ENCODE results near the gene HSDL1. TPM values are rescaled to one million over a fixed set of nuclear protein-coding genes. Genes with fewer than 3 reads are reported as not detected.

Gene HSDL1
- polyA plus RNA-seq, 1 experiment = 29.5 TPM

DNA sequence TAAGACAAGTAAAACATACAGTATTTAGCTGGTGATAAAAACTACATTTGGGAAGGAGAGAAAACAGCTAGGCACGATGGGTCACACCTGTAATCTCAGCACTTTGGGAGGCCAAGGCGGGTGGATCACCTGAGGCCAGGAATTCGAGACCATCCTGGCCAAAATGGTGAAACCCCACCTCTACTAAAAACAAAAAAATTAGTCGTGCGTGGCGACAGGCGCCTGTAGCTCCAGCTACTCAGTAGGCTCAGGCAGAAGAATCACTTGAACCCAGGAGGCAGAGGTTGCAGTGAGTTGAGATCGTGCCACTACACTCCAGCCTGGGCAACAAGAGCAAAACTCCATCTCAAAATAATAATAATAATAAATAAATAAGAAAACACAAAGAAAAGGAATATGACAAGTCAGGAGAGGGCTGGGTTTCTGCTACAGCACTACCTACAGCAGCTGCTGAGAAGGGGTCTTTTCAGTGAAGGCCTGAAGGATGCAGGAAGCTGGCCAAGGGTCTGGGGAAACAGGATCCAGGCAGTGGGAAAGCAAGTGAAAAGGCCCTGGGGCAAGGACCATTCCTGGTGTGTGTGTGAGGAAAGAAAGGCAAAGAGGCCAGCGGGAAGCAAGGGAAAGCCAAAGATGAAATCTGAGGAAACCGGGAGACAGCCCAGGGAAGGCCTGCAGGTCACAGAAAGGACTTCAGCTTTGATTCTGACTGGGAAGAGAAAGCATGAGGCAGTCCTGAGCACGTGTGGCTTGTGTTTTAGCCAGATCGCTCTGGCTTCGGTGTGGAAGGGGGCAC lies 38.8 kb downstream of the HSDL1 start:
- ChIA-PET CTCF (interaction anchor here (0.8 to 3.3 kb wide), 3 partner anchors 21 to 81 kb away, joined by 4 to 12 read pairs (median 9); partner anchors contain the start of gene TAF1C), POLR2A (interaction anchor here (0.5 to 2.6 kb wide), 2 partner anchors 11 to 22 kb away, joined by 6 read pairs; partner anchors contain the start of gene MBTPS1)
- Histone ChIP-seq H3K9me3 (ENCODE audit: control insufficient read depth, insufficient read depth, low read length) (no peaks in the 10 kb centered on the region), H3K4me3 (ENCODE audit: low read depth, low read length) (no peak overlapping the region), H3K27me3 (ENCODE audit: control insufficient read depth, insufficient read depth, low read length) (no peaks in the 10 kb centered on the region), H3K27ac (ENCODE audit: low read depth, low read length) (no peak overlapping the region)
- no peak for DNase-seq (ENCODE audit: low read depth, low spot score)
- TF ChIP-seq CTCF (IDR thresholded peaks at IDR 0.05; ENCODE audit: low read depth, low read length) = no peak

GRCh38 chr16:84105301-84105815 lies 39.6 kb downstream of the HSDL1 start:
- Histone ChIP-seq H3K4me3 (ENCODE audit: low read depth, low read length) (no peak overlapping the region), H3K27me3 (ENCODE audit: control insufficient read depth, insufficient read depth, low read length) (no peaks in the 10 kb centered on the region), H3K9me3 (ENCODE audit: control insufficient read depth, insufficient read depth, low read length) (no peaks in the 10 kb centered on the region), H3K27ac (ENCODE audit: low read depth, low read length) (no peak overlapping the region)
- CTCF ChIA-PET = interaction anchor here (0.9 to 3.3 kb wide), 2 partner anchors 70 to 82 kb away, joined by 3 to 12 read pairs; partner anchors contain the start of gene TAF1C
- no peak for TF ChIP-seq CTCF (IDR thresholded peaks at IDR 0.05; ENCODE audit: low read depth, low read length)
- POLR2A ChIA-PET = interaction anchor here (2.6 kb wide), 1 partner anchor 11 kb away, joined by 6 read pairs; the partner anchor contains the start of gene MBTPS1
- DNase-seq (ENCODE audit: low read depth, low spot score) = no peak

DNA sequence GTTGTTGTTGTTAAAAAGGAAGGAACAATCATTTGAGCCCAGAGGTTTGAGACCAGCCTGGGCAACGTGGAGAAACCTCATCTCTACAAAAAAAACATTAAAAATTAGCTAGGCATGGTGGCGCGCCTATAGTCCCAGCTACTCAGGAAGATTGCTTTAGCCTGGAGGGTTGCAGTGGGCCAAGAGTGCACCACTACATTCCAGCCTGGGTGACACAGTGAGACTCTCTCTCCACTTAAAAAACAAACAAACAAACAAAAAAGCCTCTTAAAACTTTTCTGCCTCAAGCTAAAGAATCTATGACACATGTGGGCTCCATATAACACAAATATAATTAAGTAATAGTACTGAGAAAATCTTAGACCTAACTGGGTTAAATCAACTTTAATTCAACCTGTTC lies 40.7 kb downstream of the HSDL1 start:
- DNase-seq (ENCODE audit: low read depth, low spot score) = no peak
- no peak for TF ChIP-seq CTCF (IDR thresholded peaks at IDR 0.05; ENCODE audit: low read depth, low read length)
- Histone ChIP-seq H3K9me3 (ENCODE audit: control insufficient read depth, insufficient read depth, low read length) (no peaks in the 10 kb centered on the region), H3K4me3 (ENCODE audit: low read depth, low read length) (no peak overlapping the region), H3K27me3 (ENCODE audit: control insufficient read depth, insufficient read depth, low read length) (no peaks in the 10 kb centered on the region), H3K27ac (ENCODE audit: low read depth, low read length) (no peak overlapping the region)
- POLR2A ChIA-PET = interaction anchor here (2.6 kb wide), 1 partner anchor 12 kb away, joined by 6 read pairs; the partner anchor contains the start of gene MBTPS1
- CTCF ChIA-PET = interaction anchor here (1.1 to 3.3 kb wide), 3 partner anchors 20 to 83 kb away, joined by 4 to 12 read pairs (median 4); partner anchors contain the start of gene TAF1C

- no peak overlapping the region for H3K4me3 ChIP-seq (ENCODE audit: low read depth, low read length)
- no peak for TF ChIP-seq CTCF (IDR thresholded peaks at IDR 0.05; ENCODE audit: low read depth, low read length)
- no peaks in the 10 kb centered on the region for H3K9me3 ChIP-seq (ENCODE audit: control insufficient read depth, insufficient read depth, low read length)
- H3K27ac ChIP-seq (ENCODE audit: low read depth, low read length) = no peak overlapping the region
- POLR2A ChIA-PET = no interaction called here
- no peaks in the 10 kb centered on the region for H3K27me3 ChIP-seq (ENCODE audit: control insufficient read depth, insufficient read depth, low read length)
- CTCF ChIA-PET = interaction anchor here (1.1 to 2.1 kb wide), 2 partner anchors 19 to 72 kb away, joined by 4 read pairs; no protein-coding TSS in a partner anchor
- no peak for DNase-seq (ENCODE audit: low read depth, low spot score)
Measured at GRCh38 chr16:84103678-84104077, 41.3 kb downstream of the HSDL1 start.

DNA sequence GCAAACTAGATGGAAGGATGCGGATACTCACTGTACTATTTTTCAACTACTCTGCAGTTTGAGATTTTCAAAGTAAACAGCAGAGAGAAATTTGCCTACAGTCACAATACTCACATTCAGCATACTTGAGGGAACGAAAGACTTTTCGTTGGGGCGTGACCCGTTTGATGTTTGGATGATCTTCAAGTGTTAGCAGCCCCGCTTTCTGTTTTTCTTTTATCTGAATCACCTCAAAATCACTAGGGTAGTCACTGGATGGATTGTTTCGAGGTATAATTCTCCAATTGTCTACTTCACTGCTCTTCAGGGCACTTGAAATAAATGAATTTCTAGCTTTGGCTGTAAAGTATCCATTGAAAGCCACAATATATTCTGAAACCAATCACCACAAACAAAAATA lies 46.0 kb downstream of the HSDL1 start:
- ChIA-PET POLR2A (no interaction called here), CTCF (interaction anchor here (0.6 to 2.9 kb wide), 6 partner anchors 14 to 385 kb away, joined by 3 to 12 read pairs (median 8); partner anchors contain the start of gene TAF1C)
- Histone ChIP-seq H3K4me3 (ENCODE audit: low read depth, low read length) (no peak overlapping the region), H3K27me3 (ENCODE audit: control insufficient read depth, insufficient read depth, low read length) (no peaks in the 10 kb centered on the region), H3K27ac (ENCODE audit: low read depth, low read length) (no peak overlapping the region), H3K9me3 (ENCODE audit: control insufficient read depth, insufficient read depth, low read length) (no peaks in the 10 kb centered on the region)
- no peak for TF ChIP-seq CTCF (IDR thresholded peaks at IDR 0.05; ENCODE audit: low read depth, low read length)
- DNase-seq (ENCODE audit: low read depth, low spot score) = no peak

Data from AG04450 (cell line).